SK-N-MC (cell line): Measurements from ENCODE around the gene FGF14.

Source experiments
- DNase-seq: peaks from one replicate; pipeline ENCODE4 v3.0.0-alpha.2; 2011; ENCODE audit warnings: low read depth, low spot score
- H3K27ac ChIP-seq: fragments of 200-600 bp; sonication (generic); 2 replicates; pipeline ENCODE4 v1.5.1; 2016; ENCODE audit warnings: mixed run types
- H3K36me3 ChIP-seq: fragments of 200-600 bp; sonication (generic); 2 replicates; pipeline ENCODE4 v1.6.1; 2017; ENCODE audit warnings: antibody characterized with exemption, low read length, mixed read lengths; ENCODE audit not compliant: insufficient read depth
- H3K4me3 ChIP-seq: fragments of 200-600 bp; sonication (generic); 2 replicates; pipeline ENCODE4 v1.5.1; 2016
- H3K9ac ChIP-seq: fragments of 200-600 bp; sonication (generic); 2 replicates; pipeline ENCODE4 v1.8.0; 2017; ENCODE audit warnings: mixed run types, mixed read lengths; ENCODE audit not compliant: insufficient read length
- H3K9me3 ChIP-seq: fragments of 200-600 bp; sonication (generic); 2 replicates; pipeline ENCODE4 v1.6.1; 2017; ENCODE audit warnings: low read depth, mild to moderate bottlenecking, antibody characterized with exemption, low read length, moderate library complexity, mixed read lengths
- EZH2 ChIP-seq: fragments of 200-600 bp; sonication (generic); IDR thresholded peaks from one replicate; pipeline ENCODE4 v1.6.1; 2017; ENCODE audit warnings: antibody characterized with exemption
- FOXP2 ChIP-seq: optimal IDR thresholded peaks from 2 replicates; pipeline ENCODE3; 2011; ENCODE audit warnings: mild to moderate bottlenecking, moderate library complexity; ENCODE audit not compliant: insufficient read depth; ENCODE audit errors: extremely low read length, control extremely low read depth
- POLR2AphosphoS5 ChIP-seq: IDR thresholded peaks from 2 replicates; pipeline ENCODE4 v1.6.1; 2012; ENCODE audit warnings: mild to moderate bottlenecking, low read depth, low read length, borderline replicate concordance

The FGF14 gene

GRCh38 chr13:102310691-102311418 lies 91.0 kb downstream of the FGF14 start:
- no peaks in the 10 kb centered on the region for H3K9me3 ChIP-seq
- no peak for DNase-seq
- TF ChIP-seq POLR2AphosphoS5, result no peak
- TF ChIP-seq EZH2, result no peak
- TF ChIP-seq FOXP2, result no peak
- no peak overlapping the region for H3K4me3 ChIP-seq
- no peak overlapping the region for H3K9ac ChIP-seq
- no peak overlapping the region for H3K27ac ChIP-seq
- no peaks in the 10 kb centered on the region for H3K36me3 ChIP-seq

- Histone ChIP-seq H3K36me3 (no peaks in the 10 kb centered on the region), H3K9ac (no peak overlapping the region), H3K4me3 (no peak overlapping the region), H3K27ac (no peak overlapping the region), H3K9me3 (no peaks in the 10 kb centered on the region)
- TF ChIP-seq EZH2, result no peak
- no peak for TF ChIP-seq POLR2AphosphoS5
- TF ChIP-seq FOXP2, result no peak
- no peak for DNase-seq
Measured at GRCh38 chr13:102309110-102309509, 92.7 kb downstream of the FGF14 start.

- H3K9ac ChIP-seq, result no peak overlapping the region
- no peaks in the 10 kb centered on the region for H3K36me3 ChIP-seq
- no peaks in the 10 kb centered on the region for H3K9me3 ChIP-seq
- DNase-seq, result no peak
- no peak for TF ChIP-seq FOXP2
- no peak for TF ChIP-seq POLR2AphosphoS5
- no peak for TF ChIP-seq EZH2
- no peak overlapping the region for H3K27ac ChIP-seq
- H3K4me3 ChIP-seq, result no peak overlapping the region
Measured at GRCh38 chr13:102302534-102302933, 99.3 kb downstream of the FGF14 start.

GRCh38 chr13:102300379-102300778 lies 101.5 kb downstream of the FGF14 start:
- Histone ChIP-seq H3K9me3 (no peaks in the 10 kb centered on the region), H3K9ac (no peak overlapping the region), H3K36me3 (no peaks in the 10 kb centered on the region), H3K27ac (no peak overlapping the region), H3K4me3 (no peak overlapping the region)
- DNase-seq, result no peak
- TF ChIP-seq POLR2AphosphoS5 (no peak), FOXP2 (no peak), EZH2 (no peak)

- DNase-seq, result no peak
- H3K9ac ChIP-seq, result no peak overlapping the region
- H3K27ac ChIP-seq, result no peak overlapping the region
- H3K4me3 ChIP-seq, result no peak overlapping the region
- H3K36me3 ChIP-seq, result no peaks in the 10 kb centered on the region
- TF ChIP-seq FOXP2, result no peak
- no peak for TF ChIP-seq EZH2
- no peak for TF ChIP-seq POLR2AphosphoS5
- H3K9me3 ChIP-seq, result no peaks in the 10 kb centered on the region
Measured at GRCh38 chr13:102299366-102299765, 102.5 kb downstream of the FGF14 start.

GRCh38 chr13:102298051-102298450 lies 103.8 kb downstream of the FGF14 start:
- no peak overlapping the region for H3K4me3 ChIP-seq
- no peak overlapping the region for H3K9ac ChIP-seq
- H3K36me3 ChIP-seq, result no peaks in the 10 kb centered on the region
- H3K27ac ChIP-seq, result no peak overlapping the region
- no peak for DNase-seq
- no peaks in the 10 kb centered on the region for H3K9me3 ChIP-seq
- no peak for TF ChIP-seq EZH2

GRCh38 chr13:102295316-102296048 lies 106.4 kb downstream of the FGF14 start:
- no peaks in the 10 kb centered on the region for H3K36me3 ChIP-seq
- TF ChIP-seq POLR2AphosphoS5, result no peak
- TF ChIP-seq FOXP2, result no peak
- no peak for TF ChIP-seq EZH2
- no peak overlapping the region for H3K27ac ChIP-seq
- H3K9me3 ChIP-seq, result no peaks in the 10 kb centered on the region
- no peak overlapping the region for H3K9ac ChIP-seq
- no peak for DNase-seq
- no peak overlapping the region for H3K4me3 ChIP-seq

- no peaks in the 10 kb centered on the region for H3K9me3 ChIP-seq
- no peak overlapping the region for H3K27ac ChIP-seq
- no peak overlapping the region for H3K4me3 ChIP-seq
- no peak overlapping the region for H3K9ac ChIP-seq
- DNase-seq, result no peak
- H3K36me3 ChIP-seq, result no peaks in the 10 kb centered on the region
- no peak for TF ChIP-seq EZH2
- TF ChIP-seq FOXP2, result no peak
- TF ChIP-seq POLR2AphosphoS5, result no peak
Measured at GRCh38 chr13:102294407-102295018, 107.3 kb downstream of the FGF14 start.
